Coronary artery (tissue), 2 donors: ENCODE data around the gene GPR156.

ENCODE experiments used
- DNase-seq: peaks from one replicate; pipeline ENCODE4 v3.0.0-alpha.2; 2017; ENCODE audit warnings: low spot score
- H3K27ac ChIP-seq, 2 donors: fragments of 200-600 bp; sonication (generic); one replicate each; pipeline ENCODE4 v1.5.1; 2016 to 2019
- H3K4me3 ChIP-seq: fragments of 200-600 bp; sonication (generic); 2 replicates; pipeline ENCODE4 v1.5.1; 2016; ENCODE audit warnings: mild to moderate bottlenecking, moderate library complexity
- CTCF ChIP-seq: fragments of 200-600 bp; sonication (generic); IDR thresholded peaks from one replicate; pipeline ENCODE4 v1.5.1; 2019; ENCODE audit warnings: antibody characterized with exemption

Gene GPR156

GRCh38 chr3:120275618-120276017, 9.4 kb downstream of the GPR156 start:
- DNase-seq, result no peak
- TF ChIP-seq CTCF, result no peak
- Histone ChIP-seq H3K27ac (no peak overlapping the region), H3K4me3 (no peak overlapping the region)

GRCh38 chr3:120274739-120275167, 10.3 kb downstream of the GPR156 start:
- DNase-seq, result no peak

GRCh38 chr3:120272286-120272685, 12.7 kb downstream of the GPR156 start:
- TF ChIP-seq CTCF, result no peak
- Histone ChIP-seq H3K27ac (no peak overlapping the region), H3K4me3 (no peak overlapping the region)
- DNase-seq, result no peak

More at GRCh38 chr3:120274739-120275167, 10.3 kb downstream of the GPR156 start:
- Histone ChIP-seq H3K27ac (no peak overlapping the region), H3K4me3 (no peak overlapping the region)
- TF ChIP-seq CTCF, result no peak

GRCh38 chr3:120265989-120266388, 19.0 kb downstream of the GPR156 start:
- H3K4me3 ChIP-seq, result no peak overlapping the region
- DNase-seq, result no peak
- no peak for TF ChIP-seq CTCF

GRCh38 chr3:120264963-120265362, 20.1 kb downstream of the GPR156 start:
- TF ChIP-seq CTCF, result no peak
- Histone ChIP-seq H3K4me3 (no peak overlapping the region), H3K27ac (no peak overlapping the region)
- no peak for DNase-seq

More at GRCh38 chr3:120265989-120266388, 19.0 kb downstream of the GPR156 start:
- no peak overlapping the region for H3K27ac ChIP-seq

- Histone ChIP-seq H3K27ac (no peak overlapping the region), H3K4me3 (no peak overlapping the region)
- DNase-seq, result no peak
- TF ChIP-seq CTCF, result no peak
Observed at GRCh38 chr3:120263792-120264191, 21.2 kb downstream of the GPR156 start.

GRCh38 chr3:120258009-120258408, 27.0 kb downstream of the GPR156 start:
- H3K27ac ChIP-seq, result no peak overlapping the region
- H3K4me3 ChIP-seq, result no peak overlapping the region
- no peak for DNase-seq
- no peak for TF ChIP-seq CTCF
